Hepatocyte (in vitro differentiated cells): ENCODE measurements around the gene E2F1. TPM values are rescaled to one million over a fixed set of nuclear protein-coding genes. Genes with fewer than 3 reads are reported as not detected.

ENCODE experiments used
- DNase-seq: peaks from one replicate; pipeline ENCODE4 v3.0.0-alpha.2; 2016; ENCODE audit warnings: low spot score
- H2AFZ ChIP-seq: fragments of 200-600 bp; sonication (generic); 2 replicates; pipeline ENCODE4 v1.6.0; 2016; ENCODE audit warnings: antibody characterized with exemption, mild to moderate bottlenecking
- H3K27ac ChIP-seq: fragments of 200-600 bp; sonication (generic); 2 replicates; pipeline ENCODE4 v1.5.1; 2016; ENCODE audit warnings: mild to moderate bottlenecking
- H3K27me3 ChIP-seq: fragments of 200-600 bp; sonication (generic); 2 replicates; pipeline ENCODE4 v1.6.1; 2016
- H3K36me3 ChIP-seq: fragments of 200-600 bp; sonication (generic); replicated peaks from 2 replicates; pipeline ENCODE4 v1.5.1; 2016; ENCODE audit warnings: low read depth; ENCODE audit not compliant: insufficient read depth
- H3K4me1 ChIP-seq: fragments of 200-600 bp; sonication (generic); 2 replicates; pipeline ENCODE4 v1.5.1; 2016; ENCODE audit warnings: mild to moderate bottlenecking, moderate library complexity; ENCODE audit not compliant: insufficient read depth
- H3K4me2 ChIP-seq: fragments of 200-600 bp; sonication (generic); 2 replicates; pipeline ENCODE4 v1.6.0; 2016
- H3K4me3 ChIP-seq: fragments of 200-600 bp; sonication (generic); 2 replicates; pipeline ENCODE4 v1.5.1; 2016; ENCODE audit warnings: mild to moderate bottlenecking
- H3K79me2 ChIP-seq: fragments of 200-600 bp; sonication (generic); 2 replicates; pipeline ENCODE4 v1.6.0; 2017; ENCODE audit warnings: mild to moderate bottlenecking
- H3K9me2 ChIP-seq: fragments of 200-600 bp; sonication (generic); replicated peaks from 2 replicates; pipeline ENCODE4 v1.6.0; 2017; ENCODE audit warnings: mild to moderate bottlenecking; ENCODE audit not compliant: insufficient read depth
- H3K9me3 ChIP-seq: fragments of 200-600 bp; sonication (generic); 2 replicates; pipeline ENCODE4 v1.5.1; 2016; ENCODE audit warnings: low read depth, mild to moderate bottlenecking
- H4K20me1 ChIP-seq: fragments of 200-600 bp; sonication (generic); 2 replicates; pipeline ENCODE4 v1.6.0; 2016; ENCODE audit warnings: mild to moderate bottlenecking; ENCODE audit not compliant: insufficient read depth, poor library complexity, severe bottlenecking
- EZH2 ChIP-seq: fragments of 200-600 bp; sonication (generic); IDR thresholded peaks from 2 replicates; pipeline ENCODE4 v1.6.1; 2016; ENCODE audit warnings: antibody characterized with exemption, mild to moderate bottlenecking, borderline replicate concordance
- EZH2phosphoT487 ChIP-seq: fragments of 200-600 bp; sonication (generic); IDR thresholded peaks from one replicate; pipeline ENCODE4 v1.6.1; 2018; ENCODE audit warnings: antibody characterized with exemption, mild to moderate bottlenecking, low read depth, moderate library complexity; ENCODE audit not compliant: unreplicated experiment, severe bottlenecking
- WGBS: methylation state at CpG from one replicate; pipeline ENCODE4 v1.1.6; 2016; ENCODE audit warnings: low lambda C conversion rate; ENCODE audit errors: missing lambda C conversion rate; 5-methylcytosine and 5-hydroxymethylcytosine counted together
- polyA plus RNA-seq: library from polyadenylated mRNA; unstranded; fragments of >200 nt; fragmentation: Nextera tagmentation; extraction: Ambion mirVana; gene quantifications from 2 replicates; pipeline ENCODE4 v1.2.1, GENCODE V29; 2016
- total RNA-seq: library from RNA; depleted of rRNA; stranded (reverse); fragments of >200 nt; gene quantifications from 2 replicates; pipeline ENCODE4 v1.2.3, GENCODE V29; 2014
- TF ChIP-seq, protein P1 (sequence below): fragments of 200-600 bp; sonication (generic); IDR thresholded peaks from 2 replicates; pipeline ENCODE4 v1.5.1; 2016; ENCODE audit warnings: antibody characterized with exemption, mild to moderate bottlenecking; ENCODE audit not compliant: poor library complexity

The E2F1 gene
- total and polyA plus RNA-seq, 2 experiments from 2014 or later: 9.1 to 11.8 TPM

DNA sequence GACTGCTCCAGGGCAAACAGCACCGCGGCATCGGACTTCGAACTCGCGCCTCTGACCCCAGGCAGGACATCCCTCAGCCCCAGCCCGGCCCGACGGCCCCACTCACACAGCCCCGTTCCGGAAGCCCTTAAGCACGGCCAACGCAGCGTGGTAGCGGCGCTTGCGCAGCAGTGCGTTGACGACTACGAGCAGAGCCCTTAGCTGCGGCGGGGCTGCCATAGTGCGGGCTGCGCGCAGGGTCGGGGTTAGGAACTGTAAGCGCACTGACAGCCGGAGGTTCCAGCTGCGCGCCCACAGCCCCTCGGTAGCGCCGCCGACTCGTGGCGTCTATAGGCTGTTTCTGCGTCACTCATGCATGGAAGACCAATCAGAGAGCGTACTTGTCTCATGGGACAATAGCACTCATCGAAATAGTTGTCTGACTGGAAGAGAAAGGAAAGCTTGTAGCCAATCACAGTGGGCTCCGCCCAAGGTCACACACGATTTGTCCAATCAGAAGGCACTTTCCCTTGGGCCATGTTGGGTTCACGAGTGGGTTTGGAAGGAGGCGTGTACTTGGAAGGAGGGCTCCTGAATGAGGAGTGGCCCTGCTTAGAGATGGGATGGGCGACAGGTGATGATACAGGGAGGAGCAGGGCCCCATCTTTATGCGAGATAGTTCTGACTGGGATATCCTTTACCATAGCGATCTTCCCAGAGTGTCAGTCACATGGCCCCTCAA, 34.0 kb upstream of the E2F1 start, which contains the start of gene PXMP4:
PXMP4 (minus strand) TSS at position 322 of the 721 bp plus-strand sequence; CDS start at position 219, 103 bp downstream.
- H3K4me1 ChIP-seq: peaks cover 4% of the 10 kb centered on the region
- H3K27me3 ChIP-seq: no peaks in the 10 kb centered on the region
- H3K27ac ChIP-seq: no peak within 1 kb of the TSS
- peak within 1 kb of the TSS; percentile 24 for H3K4me3 ChIP-seq
- H3K79me2 ChIP-seq: no peaks in the 10 kb centered on the region
- peak within 1 kb of the TSS; percentile 70 for H2AFZ ChIP-seq
- H3K36me3 ChIP-seq: no peaks in the 10 kb centered on the region
- H3K9me3 ChIP-seq: no peaks in the 10 kb centered on the region
- H3K9me2 ChIP-seq: no peaks in the 10 kb centered on the region
- peak; percentile 89 for DNase-seq
- peak within 1 kb of the TSS; percentile 76 for H3K4me2 ChIP-seq
- H4K20me1 ChIP-seq: no peaks in the 10 kb centered on the region
- no peak for TF ChIP-seq EZH2
- TF ChIP-seq, protein P1, sequence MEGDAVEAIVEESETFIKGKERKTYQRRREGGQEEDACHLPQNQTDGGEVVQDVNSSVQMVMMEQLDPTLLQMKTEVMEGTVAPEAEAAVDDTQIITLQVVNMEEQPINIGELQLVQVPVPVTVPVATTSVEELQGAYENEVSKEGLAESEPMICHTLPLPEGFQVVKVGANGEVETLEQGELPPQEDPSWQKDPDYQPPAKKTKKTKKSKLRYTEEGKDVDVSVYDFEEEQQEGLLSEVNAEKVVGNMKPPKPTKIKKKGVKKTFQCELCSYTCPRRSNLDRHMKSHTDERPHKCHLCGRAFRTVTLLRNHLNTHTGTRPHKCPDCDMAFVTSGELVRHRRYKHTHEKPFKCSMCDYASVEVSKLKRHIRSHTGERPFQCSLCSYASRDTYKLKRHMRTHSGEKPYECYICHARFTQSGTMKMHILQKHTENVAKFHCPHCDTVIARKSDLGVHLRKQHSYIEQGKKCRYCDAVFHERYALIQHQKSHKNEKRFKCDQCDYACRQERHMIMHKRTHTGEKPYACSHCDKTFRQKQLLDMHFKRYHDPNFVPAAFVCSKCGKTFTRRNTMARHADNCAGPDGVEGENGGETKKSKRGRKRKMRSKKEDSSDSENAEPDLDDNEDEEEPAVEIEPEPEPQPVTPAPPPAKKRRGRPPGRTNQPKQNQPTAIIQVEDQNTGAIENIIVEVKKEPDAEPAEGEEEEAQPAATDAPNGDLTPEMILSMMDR: no peak
- no peak for TF ChIP-seq EZH2phosphoT487
- whole genome bisulfite sequencing: 36% methylated on average over 46 of the region's 46 CpGs

DNA sequence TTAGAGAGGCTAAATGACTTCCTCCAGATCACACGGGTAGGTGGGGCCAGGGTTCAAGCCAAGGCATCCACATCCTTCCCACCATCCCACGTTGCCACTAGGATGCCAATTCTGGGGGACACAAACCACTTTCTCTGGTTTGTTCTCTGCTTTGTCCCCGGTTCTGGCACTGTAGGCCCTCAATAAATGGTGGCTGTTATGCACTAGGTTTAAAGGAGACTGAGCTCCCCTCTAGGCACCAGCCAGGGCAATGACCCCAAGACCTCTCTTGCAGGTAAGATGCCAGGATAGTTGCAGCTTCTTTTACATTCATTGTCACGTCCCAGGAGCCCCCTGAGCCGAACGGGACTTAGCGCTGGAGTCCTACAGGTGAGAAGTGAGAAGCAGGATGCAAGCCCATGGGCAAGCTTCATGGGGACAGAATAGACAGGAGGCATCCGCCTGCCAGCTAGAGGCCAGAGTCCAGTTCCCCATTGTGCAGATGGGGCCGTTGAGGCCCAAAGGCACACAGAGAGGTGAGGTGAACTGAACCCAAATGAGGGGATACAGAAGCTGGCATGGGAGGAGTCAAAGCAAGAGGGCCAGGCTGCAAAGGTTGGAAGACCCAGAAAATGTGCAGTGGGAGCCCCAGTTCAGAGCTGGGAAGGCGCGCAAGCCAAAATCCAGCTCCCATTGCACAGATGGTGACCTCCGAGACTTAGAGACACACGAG, 33.2 kb upstream of the E2F1 start:
- Histone ChIP-seq H3K79me2 (no peaks in the 10 kb centered on the region), H3K4me3 (peak overlapping the region; percentile 24), H2AFZ (peak overlapping the region; percentile 70), H4K20me1 (no peaks in the 10 kb centered on the region), H3K9me3 (no peaks in the 10 kb centered on the region), H3K9me2 (no peaks in the 10 kb centered on the region), H3K4me2 (peak overlapping the region; percentile 76), H3K27me3 (no peaks in the 10 kb centered on the region), H3K4me1 (peaks cover 4% of the 10 kb centered on the region), H3K27ac (no peak overlapping the region), H3K36me3 (no peaks in the 10 kb centered on the region)
- TF ChIP-seq EZH2: no peak
- TF ChIP-seq EZH2phosphoT487: no peak
- TF ChIP-seq, protein P1: no peak
- DNase-seq: no peak
- WGBS: 76% methylated on average over 13 of the region's 13 CpGs

DNA sequence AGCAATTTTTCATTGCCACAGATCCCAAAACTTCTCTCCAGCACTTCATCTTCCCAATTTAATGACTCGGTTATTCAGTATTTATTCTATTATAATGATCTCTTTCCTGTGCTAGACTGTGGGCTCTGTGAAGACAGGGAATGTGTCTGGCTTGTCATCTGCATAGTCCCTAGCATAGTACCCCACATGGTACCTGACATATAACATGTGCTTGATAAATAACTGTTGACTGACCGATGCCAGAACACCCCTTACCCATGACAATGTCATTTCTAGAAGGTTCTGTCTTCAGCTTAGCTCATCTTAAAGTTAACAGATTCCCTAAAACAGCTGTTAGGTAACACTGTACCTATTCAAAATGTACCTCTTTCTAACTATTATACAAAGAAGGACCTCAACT, 30.3 kb upstream of the E2F1 start:
- Histone ChIP-seq H3K36me3 (no peaks in the 10 kb centered on the region), H2AFZ (no peak overlapping the region), H3K27ac (no peak overlapping the region), H3K79me2 (no peaks in the 10 kb centered on the region), H4K20me1 (no peaks in the 10 kb centered on the region), H3K4me2 (no peak overlapping the region), H3K9me2 (no peaks in the 10 kb centered on the region), H3K27me3 (no peaks in the 10 kb centered on the region), H3K4me3 (no peak overlapping the region), H3K9me3 (no peaks in the 10 kb centered on the region), H3K4me1 (no peaks in the 10 kb centered on the region)
- WGBS: 95% methylated on average over 2 of the region's 2 CpGs
- no peak for DNase-seq
- TF ChIP-seq EZH2 (no peak), EZH2phosphoT487 (no peak)
- TF ChIP-seq, protein P1: no peak
